Smooth muscle cell of the brain vasculature (primary cell): ENCODE results near the gene DCAF16.
"Not testable (repeated sequence)": the region's sequence is repeated elsewhere in the genome, so short reads cannot be mapped to it uniquely, and the experiment has no call there.

Experiments
- DNase-seq: peaks from one replicate; pipeline ENCODE4 v3.0.0-alpha.2; 2012; ENCODE audit warnings: low read depth, low spot score

Gene DCAF16

GRCh38 chr4:17810260-17811077, at the start of gene DCAF16, which contains the start of gene NCAPG:
TSS of gene DCAF16 (minus strand) at chr4:17810757. CDS start at chr4:17804141, 6,616 bp downstream.
TSS of gene NCAPG (plus strand) at chr4:17810979. CDS start at chr4:17811078, 99 bp downstream.
- peak; percentile 99 for DNase-seq

GRCh38 chr4:17859793-17860406, 49.3 kb upstream of the DCAF16 start:
- DNase-seq: no peak

- DNase-seq: no peak
Measured at GRCh38 chr4:17854036-17854435, 43.5 kb upstream of the DCAF16 start.

GRCh38 chr4:17851959-17852358, 41.4 kb upstream of the DCAF16 start:
- no peak for DNase-seq

- not testable (repeated sequence) for DNase-seq
Measured at GRCh38 chr4:17850295-17850694, 39.7 kb upstream of the DCAF16 start.

GRCh38 chr4:17846266-17846665, 35.7 kb upstream of the DCAF16 start:
- no peak for DNase-seq

GRCh38 chr4:17823871-17824669, 13.5 kb upstream of the DCAF16 start:
- no peak for DNase-seq

GRCh38 chr4:17817027-17817426, 6.5 kb upstream of the DCAF16 start:
- no peak for DNase-seq

GRCh38 chr4:17816142-17816541, 5.6 kb upstream of the DCAF16 start:
- no peak for DNase-seq

GRCh38 chr4:17814140-17814539, 3.6 kb upstream of the DCAF16 start:
- DNase-seq: no peak

- no peak for DNase-seq
Measured at GRCh38 chr4:17812801-17813200, 2.2 kb upstream of the DCAF16 start.

GRCh38 chr4:17812125-17812524, 1.6 kb upstream of the DCAF16 start:
- no peak for DNase-seq

- no peak for DNase-seq
Measured at GRCh38 chr4:17811078-17811603, 584 bp upstream of the DCAF16 start.

GRCh38 chr4:17809667-17810066, 890 bp downstream of the DCAF16 start:
- DNase-seq: no peak

- no peak for DNase-seq
Measured at GRCh38 chr4:17807446-17807845, 3.1 kb downstream of the DCAF16 start.

GRCh38 chr4:17805580-17806155, 4.9 kb downstream of the DCAF16 start:
- no peak for DNase-seq

GRCh38 chr4:17797808-17798207, 12.7 kb downstream of the DCAF16 start:
- no peak for DNase-seq

GRCh38 chr4:17794730-17795129, 15.8 kb downstream of the DCAF16 start:
- DNase-seq: no peak

- no peak for DNase-seq
Measured at GRCh38 chr4:17788956-17789355, 21.6 kb downstream of the DCAF16 start.

- DNase-seq: no peak
Measured at GRCh38 chr4:17787315-17787714, 23.2 kb downstream of the DCAF16 start.

- no peak for DNase-seq
Measured at GRCh38 chr4:17786567-17786966, 24.0 kb downstream of the DCAF16 start.

- no peak for DNase-seq
Measured at GRCh38 chr4:17785858-17786257, 24.7 kb downstream of the DCAF16 start.
